Peyer's patch (tissue), 4 donors: ENCODE measurements around the gene DGCR8. TPM values are rescaled to one million over a fixed set of nuclear protein-coding genes. Genes with fewer than 3 reads are reported as not detected.

Experiments used
- DNase-seq, 3 donors: peaks; one replicate each; pipeline ENCODE4 v3.0.0-alpha.2; 2017 to 2019
- H3K27ac ChIP-seq, 4 donors: fragments of 200-600 bp; sonication (generic); one replicate each; pipeline ENCODE4 v1.5.1; 2016 to 2019
- H3K27me3 ChIP-seq, 2 donors: fragments of 200-600 bp; sonication (generic); one replicate each; pipeline ENCODE4 v1.5.1; 2019
- H3K36me3 ChIP-seq, 3 donors: fragments of 200-600 bp; sonication (generic); one replicate each; pipeline ENCODE4 v1.5.1; 2016 to 2019
- H3K4me1 ChIP-seq, 4 donors: fragments of 200-600 bp; sonication (generic); one replicate each; pipeline ENCODE4 v1.5.1; 2016 to 2019
- H3K4me3 ChIP-seq, 4 donors: fragments of 200-600 bp; sonication (generic); 1 replicate in 3 of 4; 2 replicates in 1 of 4; pipeline ENCODE4 v1.5.1; 2016 to 2019; ENCODE audit warnings: mild to moderate bottlenecking in 1 of 4
- H3K9me3 ChIP-seq, 4 donors: fragments of 200-600 bp; sonication (generic); one replicate each; pipeline ENCODE4 v1.5.1; 2016 to 2019; ENCODE audit warnings: mild to moderate bottlenecking in 1 of 4
- CTCF ChIP-seq, 6 experiments: fragments of 450-650 bp in 4 of 6; fragments of 200-600 bp in 2 of 6; sonication (generic) in 1 of 6; IDR thresholded peaks; one replicate each; pipeline ENCODE4 v1.5.1; 2017 to 2019; ENCODE audit warnings: antibody characterized with exemption in 6 of 6, mild to moderate bottlenecking in 3 of 6, moderate library complexity in 1 of 6
- POLR2A ChIP-seq, 2 donors: fragments of 450-650 bp; IDR thresholded peaks; one replicate each; pipeline ENCODE4 v1.5.1; 2017; ENCODE audit warnings: antibody characterized with exemption in 2 of 2, mild to moderate bottlenecking in 2 of 2, moderate library complexity in 2 of 2
- total RNA-seq, 4 donors: library from RNA; depleted of rRNA; stranded (reverse); fragments of >200 nt; gene quantifications; one replicate each; pipeline ENCODE4 v1.1.0, GENCODE V29; 2016

Gene DGCR8
- total RNA-seq, 4 donors from 2014 or later: 40.6 to 138 (median 64.9) TPM

GRCh38 chr22:20058989-20059770 is 20.9 kb upstream of the DGCR8 start:
- Histone ChIP-seq H3K4me3 (no peak overlapping the region), H3K27ac (no peak overlapping the region), H3K4me1 (no peaks in the 10 kb centered on the region), H3K9me3 (no peaks in the 10 kb centered on the region), H3K36me3 (peaks cover 0 to 83% (median 0%) of the 10 kb centered on the region in 3 donors), H3K27me3 (no peaks in the 10 kb centered on the region)
- no peak for TF ChIP-seq CTCF (IDR thresholded peaks at IDR 0.05)
- TF ChIP-seq POLR2A (IDR thresholded peaks at IDR 0.05): no peak
- no peak for DNase-seq

- TF ChIP-seq POLR2A (IDR thresholded peaks at IDR 0.05): no peak
- no peak for TF ChIP-seq CTCF (IDR thresholded peaks at IDR 0.05)
- peak in 1 of 3 donors; percentile 33 for DNase-seq
- Histone ChIP-seq H3K36me3 (peaks cover 0 to 78% (median 0%) of the 10 kb centered on the region in 3 donors), H3K4me1 (no peaks in the 10 kb centered on the region), H3K9me3 (no peaks in the 10 kb centered on the region), H3K27me3 (no peaks in the 10 kb centered on the region), H3K27ac (no peak overlapping the region), H3K4me3 (no peak overlapping the region)
These were observed 19.2 kb upstream of the DGCR8 start for GRCh38 chr22:20060700-20061480.

GRCh38 chr22:20061481-20061861 is 18.6 kb upstream of the DGCR8 start:
- TF ChIP-seq POLR2A (IDR thresholded peaks at IDR 0.05) (no peak), CTCF (IDR thresholded peaks at IDR 0.05) (no peak)
- peak in 1 of 3 donors; percentile 39 for DNase-seq
- H3K9me3 ChIP-seq: no peaks in the 10 kb centered on the region
- no peaks in the 10 kb centered on the region for H3K27me3 ChIP-seq
- peaks cover 0 to 72% (median 0%) of the 10 kb centered on the region in 3 donors for H3K36me3 ChIP-seq
- no peaks in the 10 kb centered on the region for H3K4me1 ChIP-seq
- H3K4me3 ChIP-seq: no peak overlapping the region
- no peak overlapping the region for H3K27ac ChIP-seq

- TF ChIP-seq POLR2A (IDR thresholded peaks at IDR 0.05) (no peak), CTCF (IDR thresholded peaks at IDR 0.05) (no peak)
- Histone ChIP-seq H3K9me3 (no peaks in the 10 kb centered on the region), H3K36me3 (peaks cover 0 to 64% (median 0%) of the 10 kb centered on the region in 3 donors), H3K27me3 (no peaks in the 10 kb centered on the region), H3K4me1 (no peaks in the 10 kb centered on the region), H3K27ac (no peak overlapping the region), H3K4me3 (no peak overlapping the region)
- no peak for DNase-seq
These were observed 17.8 kb upstream of the DGCR8 start for GRCh38 chr22:20062043-20062765.

- TF ChIP-seq CTCF (IDR thresholded peaks at IDR 0.05): no peak
- no peak for TF ChIP-seq POLR2A (IDR thresholded peaks at IDR 0.05)
- H3K4me1 ChIP-seq: no peaks in the 10 kb centered on the region
- H3K9me3 ChIP-seq: no peaks in the 10 kb centered on the region
- no peak for DNase-seq
- H3K4me3 ChIP-seq: no peak overlapping the region
- H3K27me3 ChIP-seq: no peaks in the 10 kb centered on the region
- H3K36me3 ChIP-seq: peaks cover 0 to 59% (median 0%) of the 10 kb centered on the region in 3 donors
- no peak overlapping the region for H3K27ac ChIP-seq
These were observed 17.3 kb upstream of the DGCR8 start for GRCh38 chr22:20062766-20063083.
